ENCODE data around the gene PGP.
A peak's percentile ranks its signal among the peaks of the same experiment; 100 is the strongest.

The PGP gene

GRCh38 chr16:2236337-2237101, 21.9 kb upstream of the PGP start, which contains the start of gene DNASE1L2:
Gene DNASE1L2 (plus strand): TSS chr16:2236444. CDS start chr16:2236817, 373 bp downstream.
- DNase-seq (ENCODE audit: low spot score): no peak
- Histone ChIP-seq H3K4me3 (peak within 1 kb of the TSS; percentile 62), H3K27ac (no peak within 1 kb of the TSS)
- TF ChIP-seq CTCF (IDR thresholded peaks at IDR 0.05): no peak

GRCh38 chr16:2235695-2236336, 21.2 kb upstream of the PGP start:
- Histone ChIP-seq H3K4me3 (no peak overlapping the region), H3K27ac (no peak overlapping the region)
- no peak for DNase-seq (ENCODE audit: low spot score)
- TF ChIP-seq CTCF (IDR thresholded peaks at IDR 0.05): no peak

GRCh38 chr16:2235234-2235651, 20.6 kb upstream of the PGP start:
- H3K4me3 ChIP-seq: no peak overlapping the region
- no peak for TF ChIP-seq CTCF (IDR thresholded peaks at IDR 0.05)
- no peak for DNase-seq (ENCODE audit: low spot score)
- H3K27ac ChIP-seq: no peak overlapping the region

- TF ChIP-seq CTCF (IDR thresholded peaks at IDR 0.05): no peak
- DNase-seq (ENCODE audit: low spot score): no peak
Observed at GRCh38 chr16:2234813-2235170, 20.2 kb upstream of the PGP start.

GRCh38 chr16:2233872-2234812, 19.5 kb upstream of the PGP start:
- DNase-seq (ENCODE audit: low spot score): no peak
- Histone ChIP-seq H3K27ac (no peak overlapping the region), H3K4me3 (no peak overlapping the region)
- TF ChIP-seq CTCF (IDR thresholded peaks at IDR 0.05): no peak

More at GRCh38 chr16:2234813-2235170, 20.2 kb upstream of the PGP start:
- Histone ChIP-seq H3K27ac (no peak overlapping the region), H3K4me3 (no peak overlapping the region)

GRCh38 chr16:2233046-2233775, 18.6 kb upstream of the PGP start:
- no peak for TF ChIP-seq CTCF (IDR thresholded peaks at IDR 0.05)
- Histone ChIP-seq H3K27ac (no peak overlapping the region), H3K4me3 (no peak overlapping the region)
- DNase-seq (ENCODE audit: low spot score): no peak
